G401 (cell line): Measurements from ENCODE around the gene DCAF10. TPM values are rescaled to one million over a fixed set of nuclear protein-coding genes. Genes with fewer than 3 reads are reported as not detected.

Experiments
- total RNA-seq: library from RNA; depleted of rRNA; stranded (reverse); fragments of >200 nt; shearing (Covaris generic); gene quantifications from 2 replicates; pipeline ENCODE4 v1.2.3, GENCODE V29; 2014; rRNA removed

DCAF10 gene
- total RNA-seq, 1 experiment from 2014 or later: 16.5 TPM

Other genes starting within 250 kb of the DCAF10 start
- gene FBXO10, start 224.4 kb upstream of the DCAF10 start, total RNA-seq: 17.5 and 32.2 TPM in 2 replicates
- gene TOMM5, start 208.2 kb upstream of the DCAF10 start, total RNA-seq: 353 and 360 TPM in 2 replicates
- not detected in 2 replicates for gene FRMPD1, start 149.8 kb upstream of the DCAF10 start, total RNA-seq
- gene TRMT10B, start 47.0 kb upstream of the DCAF10 start, total RNA-seq: 1.9 and 2.1 TPM in 2 replicates
- 65.3 and 86.5 TPM in 2 replicates for gene EXOSC3, start 15.7 kb upstream of the DCAF10 start, total RNA-seq
- 29.8 and 36.2 TPM in 2 replicates for gene SLC25A51, start 103.3 kb downstream of the DCAF10 start, total RNA-seq